ENCODE measurements around the gene HINT1.
"Not testable (repeated sequence)": the region's sequence is repeated elsewhere in the genome, so short reads cannot be mapped to it uniquely, and the experiment has no call there.

- TF ChIP-seq POLR2A, CTCF (IDR thresholded peaks at IDR 0.05): not testable (repeated sequence)
Observed at GRCh38 chr5:131193897-131194296, 28.8 kb upstream of the HINT1 start.

All from Peyer's patch (tissue), 4 donors.